B cell (primary cell): ENCODE data around the gene PAK6. TPM values are rescaled to one million over a fixed set of nuclear protein-coding genes. Genes with fewer than 3 reads are reported as not detected.
A peak's percentile ranks its signal among the peaks of the same experiment; 100 is the strongest.

Source experiments
- ATAC-seq: fragments of 200-7000 bp; cut with Tn5 transposase; one replicate; pipeline ENCODE4 v1.10.0; 2021; ENCODE audit warnings: low read depth, mild to moderate bottlenecking, moderate number of reproducible peaks, moderate library complexity
- CTCF ChIA-PET: fragments of 350-600 bp; sonication (Branson Sonifier 250); formaldehyde crosslinking; loops from one replicate; lab custom pipeline; 2021; ENCODE audit warnings: antibody characterized with exemption, inconsistent platforms; lab: Charles Lee
- POLR2A ChIA-PET: fragments of 350-600 bp; sonication (Branson Sonifier 250); formaldehyde crosslinking; loops from one replicate; lab custom pipeline; 2021; ENCODE audit warnings: antibody characterized with exemption; lab: Charles Lee
- DNase-seq: peaks from one replicate; pipeline ENCODE4 v3.0.0; 2013
- H2AFZ ChIP-seq: 2 replicates; pipeline ENCODE4 v1.6.1; 2012; ENCODE audit warnings: mild to moderate bottlenecking, low read depth, low read length; ENCODE audit not compliant: insufficient read depth, poor library complexity, severe bottlenecking
- H3K27ac ChIP-seq, 2 donors: 1 replicate in 1 of 2; 2 replicates in 1 of 2; pipeline ENCODE4 v1.5.1; 2012 to 2013; ENCODE audit warnings: low read length in 2 of 2, mild to moderate bottlenecking in 2 of 2, moderate library complexity in 1 of 2
- H3K27me3 ChIP-seq, 4 experiments: fragments of 200-600 bp in 1 of 4; sonication (generic) in 1 of 4; replicated peaks in 1 of 4; 1 replicate in 2 of 4; 2 replicates in 2 of 4; pipeline versions ENCODE4 v1.6.1 to v1.7.0; 2013 to 2016; ENCODE audit warnings: low read length in 3 of 4, mild to moderate bottlenecking in 2 of 4, mixed read lengths in 1 of 4, moderate library complexity in 1 of 4; ENCODE audit not compliant: insufficient read depth in 4 of 4, control insufficient read depth in 3 of 4; ENCODE audit errors: control extremely low read depth in 1 of 4
- H3K36me3 ChIP-seq, 2 experiments: replicated peaks in 1 of 2; 1 replicate in 1 of 2; 2 replicates in 1 of 2; pipeline versions ENCODE4 v1.6.1 to v1.7.1; 2013; ENCODE audit warnings: low read length in 1 of 2; ENCODE audit not compliant: insufficient read depth in 2 of 2, control insufficient read depth in 1 of 2; ENCODE audit errors: control extremely low read depth in 1 of 2, extremely low read depth in 1 of 2
- H3K4me1 ChIP-seq, 2 donors: fragments of 200-600 bp in 1 of 2; sonication (generic) in 1 of 2; 1 replicate in 1 of 2; 2 replicates in 1 of 2; pipeline versions ENCODE4 v1.5.1 to v1.6.1; 2013 to 2017; ENCODE audit warnings: low read length in 2 of 2; ENCODE audit not compliant: control insufficient read depth in 2 of 2, insufficient read depth in 2 of 2
- H3K4me2 ChIP-seq: replicated peaks from 2 replicates; pipeline ENCODE3; 2012; ENCODE audit warnings: mild to moderate bottlenecking, low read depth, low read length; ENCODE audit not compliant: poor library complexity, severe bottlenecking
- H3K4me3 ChIP-seq, 5 experiments: fragments of 200-600 bp in 1 of 5; sonication (generic) in 1 of 5; 1 replicate in 3 of 5; 2 replicates in 2 of 5; pipeline versions ENCODE4 v1.5.1 to v1.7.0; 2011 to 2016; ENCODE audit warnings: low read length in 4 of 5, mild to moderate bottlenecking in 4 of 5, low read depth in 2 of 5, control low read depth in 1 of 5, moderate library complexity in 1 of 5; ENCODE audit not compliant: insufficient read depth in 1 of 5; ENCODE audit errors: control extremely low read depth in 1 of 5, extremely low read depth in 1 of 5
- H3K79me2 ChIP-seq: fragments of 200-600 bp; sonication (generic); one replicate; pipeline ENCODE4 v1.6.0; 2016; ENCODE audit warnings: low read length; ENCODE audit not compliant: control insufficient read depth, insufficient read depth
- H3K9ac ChIP-seq: fragments of 200-600 bp; sonication (generic); 2 replicates; pipeline ENCODE4 v1.6.1; 2017; ENCODE audit warnings: mild to moderate bottlenecking, low read length, moderate library complexity
- H3K9me3 ChIP-seq, 3 donors: one replicate each; pipeline versions ENCODE4 v1.6.1 to v1.7.1; 2013; ENCODE audit warnings: low read length in 2 of 3; ENCODE audit not compliant: control insufficient read depth in 2 of 3, insufficient read depth in 1 of 3; ENCODE audit errors: control extremely low read depth in 1 of 3
- H4K20me1 ChIP-seq: 2 replicates; pipeline ENCODE4 v1.6.0; 2012; ENCODE audit warnings: mild to moderate bottlenecking, low read length; ENCODE audit not compliant: insufficient read depth, control insufficient read depth, poor library complexity, severe bottlenecking
- H3K27ac Mint-ChIP-seq: one replicate; pipeline ENCODE4 v1.8.0; 2021; ENCODE audit warnings: mixed read lengths
- H3K27me3 Mint-ChIP-seq: one replicate; pipeline ENCODE4 v1.8.0; 2021; ENCODE audit warnings: mixed read lengths
- H3K4me1 Mint-ChIP-seq: one replicate; pipeline ENCODE4 v1.8.0; 2021; ENCODE audit warnings: mixed read lengths
- H3K4me3 Mint-ChIP-seq: one replicate; pipeline ENCODE4 v1.8.0; 2021; ENCODE audit warnings: mixed read lengths
- H3K9me3 Mint-ChIP-seq: one replicate; pipeline ENCODE4 v1.8.0; 2022; ENCODE audit warnings: mixed read lengths; ENCODE audit not compliant: insufficient read depth
- EZH2 ChIP-seq: IDR thresholded peaks from 2 replicates; pipeline ENCODE4 v1.6.1; 2012; ENCODE audit warnings: borderline replicate concordance, low read depth, mild to moderate bottlenecking, moderate library complexity, low read length; ENCODE audit not compliant: insufficient read depth, poor library complexity, severe bottlenecking
- WGBS: methylation state at CpG from one replicate; pipeline ENCODE4 v1.1.5; 2013; ENCODE audit warnings: missing lambda C conversion rate; ENCODE audit not compliant: insufficient coverage; 5-methylcytosine and 5-hydroxymethylcytosine counted together
- intact Hi-C: fragments of 100-400 bp; cut with micrococcal nuclease; formaldehyde crosslinking; loops from one replicate; pipeline ENCODE4 v1.10.0; 2022
- polyA plus RNA-seq: library from polyadenylated mRNA; depleted of rRNA; stranded (reverse); fragments of >200 nt; gene quantifications from 2 replicates; pipeline ENCODE4 v1.2.3, GENCODE V29; 2012
- total RNA-seq, 2 donors: library from RNA; stranded (reverse); fragments of 120-200 nt in 1 of 2; gene quantifications; 1 replicate in 1 of 2; 2 replicates in 1 of 2; pipeline versions ENCODE4 v1.2.3 to v1.2.4, GENCODE V29; 2013 to 2022
- TF ChIP-seq, protein P1 (sequence below): fragments of 200-600 bp; IDR thresholded peaks from one replicate; pipeline ENCODE4 v1.8.0; 2022; ENCODE audit warnings: antibody characterized with exemption, mild to moderate bottlenecking

Gene PAK6
- total and polyA plus RNA-seq, 2 donors (not counting 1 experiment from before 2014, with no cell fraction given) = 0.45 to 1.2 TPM

DNA sequence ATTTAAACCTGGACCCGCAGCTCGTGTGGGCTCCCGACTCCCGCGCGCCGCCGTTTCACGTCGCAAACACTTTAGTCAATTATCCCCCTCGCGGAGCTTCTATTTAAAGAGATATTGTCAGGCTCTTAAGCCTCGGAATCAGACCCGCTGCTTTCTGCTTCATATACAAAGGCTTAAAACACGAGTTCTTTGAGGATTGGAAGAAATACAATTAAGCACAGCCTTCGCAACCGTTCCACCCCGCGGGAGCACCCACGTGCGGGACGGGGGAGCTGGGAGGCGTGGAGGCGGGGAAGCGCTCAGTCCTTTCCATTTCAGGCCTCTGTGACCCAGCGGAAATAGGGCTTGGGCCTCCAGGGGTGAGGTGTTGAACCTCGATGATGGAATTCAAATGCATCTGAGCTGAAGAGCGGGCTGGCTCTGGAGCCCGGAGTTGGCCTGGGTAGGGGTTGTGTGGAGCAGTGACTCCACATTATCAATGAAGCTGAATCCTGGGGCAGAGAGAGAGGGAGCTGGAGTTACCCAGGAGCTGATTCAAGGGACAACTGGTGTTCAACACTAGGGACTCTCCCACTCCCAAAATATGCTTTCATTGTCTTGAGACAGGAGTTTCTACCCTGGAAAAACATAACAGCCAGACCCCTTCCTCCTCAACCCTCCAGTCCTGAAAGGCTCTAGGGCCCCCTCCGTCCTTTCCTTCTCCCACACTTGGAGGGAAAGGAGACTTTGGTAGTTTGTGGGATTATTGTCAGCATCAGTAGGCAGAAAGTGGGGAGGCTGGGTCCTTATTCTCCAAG, 41.6 kb downstream of the PAK6 start:
- Histone ChIP-seq H3K79me2 (no peaks in the 10 kb centered on the region), H3K4me3 (no peak overlapping the region), H4K20me1 (no peaks in the 10 kb centered on the region), H2AFZ (no peak overlapping the region), H3K27me3 (peaks cover 0 to 53% (median 23%) of the 10 kb centered on the region in 4 experiments), H3K9me3 (peaks cover 0 to 11% (median 0%) of the 10 kb centered on the region in 3 donors), H3K36me3 (no peaks in the 10 kb centered on the region), H3K9ac (no peak overlapping the region), H3K4me2 (no peak overlapping the region), H3K27ac (no peak overlapping the region), H3K4me1 (peaks cover 19 to 33% of the 10 kb centered on the region in 2 donors)
- peak overlapping the region; percentile 66 for H3K4me3 Mint-ChIP-seq
- TF ChIP-seq, protein P1, sequence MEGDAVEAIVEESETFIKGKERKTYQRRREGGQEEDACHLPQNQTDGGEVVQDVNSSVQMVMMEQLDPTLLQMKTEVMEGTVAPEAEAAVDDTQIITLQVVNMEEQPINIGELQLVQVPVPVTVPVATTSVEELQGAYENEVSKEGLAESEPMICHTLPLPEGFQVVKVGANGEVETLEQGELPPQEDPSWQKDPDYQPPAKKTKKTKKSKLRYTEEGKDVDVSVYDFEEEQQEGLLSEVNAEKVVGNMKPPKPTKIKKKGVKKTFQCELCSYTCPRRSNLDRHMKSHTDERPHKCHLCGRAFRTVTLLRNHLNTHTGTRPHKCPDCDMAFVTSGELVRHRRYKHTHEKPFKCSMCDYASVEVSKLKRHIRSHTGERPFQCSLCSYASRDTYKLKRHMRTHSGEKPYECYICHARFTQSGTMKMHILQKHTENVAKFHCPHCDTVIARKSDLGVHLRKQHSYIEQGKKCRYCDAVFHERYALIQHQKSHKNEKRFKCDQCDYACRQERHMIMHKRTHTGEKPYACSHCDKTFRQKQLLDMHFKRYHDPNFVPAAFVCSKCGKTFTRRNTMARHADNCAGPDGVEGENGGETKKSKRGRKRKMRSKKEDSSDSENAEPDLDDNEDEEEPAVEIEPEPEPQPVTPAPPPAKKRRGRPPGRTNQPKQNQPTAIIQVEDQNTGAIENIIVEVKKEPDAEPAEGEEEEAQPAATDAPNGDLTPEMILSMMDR = no peak
- TF ChIP-seq EZH2 = no peak
- peaks cover 26% of the 10 kb centered on the region for H3K4me1 Mint-ChIP-seq
- H3K9me3 Mint-ChIP-seq = no peaks in the 10 kb centered on the region
- H3K27ac Mint-ChIP-seq = no peak overlapping the region
- POLR2A ChIA-PET = interaction anchor here (0.9 to 1.3 kb wide), 3 partner anchors 30 to 54 kb away, joined by 3 to 4 read pairs (median 3); no protein-coding TSS in a partner anchor
- CTCF ChIA-PET = interaction anchor here (0.5 to 12.3 kb wide), 16 partner anchors 8 to 492 kb away, joined by 3 to 382 read pairs (median 20); partner anchors contain the start of genes CCDC9B, INAFM2, KNSTRN and PLCB2
- peaks cover 21% of the 10 kb centered on the region for H3K27me3 Mint-ChIP-seq
- 95% methylated on average over 29 of the region's 30 CpGs for WGBS
- ATAC-seq (no peak), DNase-seq (no peak)
- intact Hi-C loops = loop anchor here (5.0 kb wide), 2 partner anchors 42 to 348 kb away; partner anchors contain the start of genes EIF2AK4 and INAFM2
